Mononuclear cell (primary cell): ENCODE measurements around the gene MFN2. TPM values are rescaled to one million over a fixed set of nuclear protein-coding genes. Genes with fewer than 3 reads are reported as not detected.
"Not testable (repeated sequence)": the region's sequence is repeated elsewhere in the genome, so short reads cannot be mapped to it uniquely, and the experiment has no call there.

Experiments used
- H3K27me3 ChIP-seq: 2 replicates; pipeline ENCODE4 v1.6.0; 2011; ENCODE audit warnings: low read length, control low read depth; ENCODE audit not compliant: insufficient read depth
- H3K4me1 ChIP-seq: 2 replicates; pipeline ENCODE4 v1.5.1; 2011; ENCODE audit warnings: mild to moderate bottlenecking, low read length, control low read depth; ENCODE audit not compliant: insufficient read depth
- H3K4me3 ChIP-seq: 2 replicates; pipeline ENCODE4 v1.5.1; 2011; ENCODE audit warnings: mild to moderate bottlenecking, low read length, moderate library complexity
- H3K9me3 ChIP-seq: 2 replicates; pipeline ENCODE4 v1.5.1; 2011; ENCODE audit warnings: low read depth, mild to moderate bottlenecking, control low read depth, low read length
- total RNA-seq: library from RNA; depleted of rRNA; stranded (reverse); fragments of >200 nt; gene quantifications from one replicate; pipeline ENCODE4 v1.2.3, GENCODE V29; 2012

Gene MFN2
- total RNA-seq, 1 donor: 35.2 TPM

DNA sequence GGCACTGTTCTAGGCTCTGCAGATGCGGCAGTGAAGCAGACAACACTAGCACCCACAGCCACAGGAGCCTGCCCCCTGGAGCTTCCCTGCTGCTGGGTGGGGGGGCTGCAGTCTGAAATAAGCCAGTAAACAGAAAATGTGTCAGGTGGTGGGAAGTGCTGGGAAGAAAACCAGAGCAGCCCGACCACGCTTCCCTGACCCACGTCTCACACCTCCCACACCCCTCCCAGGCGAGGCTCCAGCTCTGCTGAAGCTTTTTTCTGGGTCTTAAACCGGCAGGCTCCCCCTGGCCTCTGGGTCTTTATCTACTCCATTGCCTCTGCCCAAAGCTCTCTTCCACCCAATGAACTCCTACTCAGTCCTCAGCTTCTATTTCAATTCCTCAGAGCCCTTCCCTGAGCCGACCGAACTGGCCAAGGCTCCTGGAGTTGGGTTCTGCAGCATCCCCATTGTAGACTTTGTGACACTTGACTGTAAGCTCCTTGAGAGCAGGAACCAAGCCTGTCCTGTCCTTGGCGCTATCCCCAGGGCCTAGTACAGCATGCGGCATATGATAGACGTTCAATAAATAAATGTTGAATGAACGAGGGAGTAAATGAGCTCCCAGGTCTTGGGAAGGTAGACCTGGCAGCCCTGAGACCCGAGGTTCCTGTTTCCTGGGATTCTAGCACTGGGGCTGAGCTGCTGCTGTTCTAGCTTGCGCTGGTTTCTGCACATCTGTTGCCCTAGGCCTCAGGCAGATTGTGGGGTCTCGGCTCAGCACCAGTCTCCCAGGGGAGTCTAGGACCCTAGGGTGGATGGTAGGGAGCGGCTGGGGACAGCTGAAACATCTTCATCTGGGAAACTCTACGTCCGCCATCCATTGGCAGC, 57.5 kb downstream of the MFN2 start:
- Histone ChIP-seq H3K27me3 (no peaks in the 10 kb centered on the region), H3K4me3 (no peak overlapping the region), H3K9me3 (no peaks in the 10 kb centered on the region), H3K4me1 (no peaks in the 10 kb centered on the region)

DNA sequence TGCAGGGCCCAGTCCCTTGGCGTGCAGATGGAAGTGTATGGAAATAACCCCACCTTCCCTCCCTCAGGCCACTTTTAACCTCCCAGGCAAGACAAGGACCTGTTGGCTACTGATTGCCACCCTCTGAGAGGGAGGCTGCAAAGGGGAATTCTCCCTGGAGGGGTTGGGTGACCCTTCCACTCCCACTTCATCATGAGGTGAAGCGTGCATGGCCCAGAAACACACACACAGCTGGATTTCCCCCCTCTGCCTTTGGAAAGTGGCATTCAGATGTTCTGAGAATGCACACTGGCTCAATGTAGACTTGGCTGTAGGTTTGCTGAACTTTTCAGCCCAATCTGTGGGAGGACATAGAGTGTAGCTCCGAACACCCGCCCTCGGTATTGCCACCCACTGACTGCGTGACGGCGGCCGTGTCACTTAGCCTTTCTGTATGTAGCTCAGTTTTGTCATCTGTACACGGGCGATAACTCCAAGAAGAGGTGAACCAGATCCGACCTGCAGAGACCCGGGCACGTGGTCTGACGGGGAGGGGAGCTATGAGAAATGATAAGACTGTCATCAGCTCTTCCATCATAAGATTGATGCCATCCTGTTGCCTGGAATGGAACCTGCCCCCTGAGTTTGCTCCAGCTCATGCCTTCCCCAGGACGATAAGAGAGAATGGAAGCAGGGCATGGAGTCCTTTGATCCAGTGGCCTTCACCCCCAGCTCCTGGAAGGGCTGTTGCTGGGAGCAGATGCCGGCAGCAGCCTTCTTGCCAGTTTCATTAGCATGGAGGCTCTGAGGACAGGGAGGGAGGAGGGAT, 58.3 kb downstream of the MFN2 start:
- Histone ChIP-seq H3K9me3 (no peaks in the 10 kb centered on the region), H3K4me3 (no peak overlapping the region), H3K4me1 (no peaks in the 10 kb centered on the region), H3K27me3 (no peaks in the 10 kb centered on the region)

DNA sequence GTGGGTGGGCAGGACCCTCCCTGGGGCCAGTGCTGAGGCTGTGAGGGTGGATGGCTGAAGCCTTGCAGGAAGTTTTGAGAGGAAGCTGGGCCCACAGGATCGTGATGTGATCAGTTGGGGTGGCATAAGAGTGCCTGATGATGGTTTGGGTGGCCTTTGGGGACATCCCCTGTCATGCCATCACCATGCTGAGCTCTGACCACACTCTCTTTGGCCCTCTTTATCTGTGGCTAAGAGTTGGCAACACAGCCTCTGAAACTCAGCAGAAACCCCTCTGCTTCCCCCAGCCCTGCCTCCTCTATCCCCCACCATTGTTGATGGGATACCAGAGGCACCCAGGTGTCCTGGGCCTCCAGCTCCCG, 58.9 kb downstream of the MFN2 start:
- Histone ChIP-seq H3K4me1 (no peaks in the 10 kb centered on the region), H3K4me3 (no peak overlapping the region), H3K9me3 (no peaks in the 10 kb centered on the region), H3K27me3 (no peaks in the 10 kb centered on the region)

DNA sequence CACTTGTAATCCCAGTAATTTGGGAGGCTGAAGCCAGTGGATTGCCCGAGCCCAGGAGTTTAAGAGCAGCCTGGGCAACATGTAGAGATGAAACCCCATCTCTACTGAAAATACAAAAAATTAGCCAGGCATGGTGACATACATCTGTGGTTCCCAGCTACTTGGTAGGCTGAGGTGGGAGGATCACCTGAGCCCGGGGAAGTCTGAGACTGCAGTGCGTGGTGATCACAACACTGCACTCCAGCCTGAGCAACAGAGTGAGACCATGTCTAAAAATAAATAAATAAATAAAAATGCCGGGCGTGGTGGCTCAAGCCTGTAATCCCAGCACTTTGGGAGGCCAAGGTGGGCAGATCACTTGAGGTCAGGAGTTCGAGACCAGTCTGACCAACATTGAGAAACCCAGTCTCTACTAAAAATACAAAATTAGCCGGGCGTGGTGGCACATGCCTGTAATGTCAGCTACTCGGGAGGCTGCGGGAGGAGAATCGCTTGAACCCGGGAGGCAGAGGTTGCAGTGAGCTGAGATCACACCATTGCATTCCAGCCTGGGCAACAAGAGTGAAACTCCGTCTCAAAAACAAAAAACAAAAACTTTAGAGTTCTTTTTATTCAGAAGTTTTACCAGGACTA, 59.7 kb downstream of the MFN2 start:
- not testable (repeated sequence) for H3K4me3 ChIP-seq, H3K27me3 ChIP-seq, H3K9me3 ChIP-seq, H3K4me1 ChIP-seq

DNA sequence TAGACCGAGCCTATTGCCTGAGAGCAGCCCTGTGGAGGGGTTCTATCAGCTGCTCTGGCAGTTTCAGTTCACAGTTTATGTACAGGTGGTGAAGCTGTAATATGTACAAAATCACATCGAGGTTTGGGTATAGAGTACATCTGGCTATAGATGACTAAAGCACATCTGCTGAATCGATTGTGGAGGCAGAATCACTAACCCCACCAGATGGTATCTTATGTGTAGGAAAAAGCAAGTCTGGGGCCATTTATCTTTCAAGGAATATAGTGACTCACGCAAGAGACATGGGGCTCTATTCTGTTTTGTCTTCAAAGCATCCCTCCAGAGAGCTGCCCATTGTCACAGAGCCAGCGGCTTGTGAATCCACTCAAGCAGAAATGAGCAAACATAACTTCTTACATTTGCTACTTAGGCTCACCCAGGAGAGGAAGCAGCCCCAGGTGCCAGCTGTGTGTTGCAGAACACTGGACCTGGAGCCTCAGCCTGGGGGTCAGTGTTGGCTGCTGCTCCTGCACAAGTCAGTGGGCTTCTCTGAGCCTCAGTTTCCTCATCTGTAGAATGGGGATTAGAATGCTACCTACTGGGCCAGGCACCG, 60.3 kb downstream of the MFN2 start:
- Histone ChIP-seq H3K27me3 (no peaks in the 10 kb centered on the region), H3K4me1 (no peaks in the 10 kb centered on the region), H3K9me3 (no peaks in the 10 kb centered on the region), H3K4me3 (no peak overlapping the region)

DNA sequence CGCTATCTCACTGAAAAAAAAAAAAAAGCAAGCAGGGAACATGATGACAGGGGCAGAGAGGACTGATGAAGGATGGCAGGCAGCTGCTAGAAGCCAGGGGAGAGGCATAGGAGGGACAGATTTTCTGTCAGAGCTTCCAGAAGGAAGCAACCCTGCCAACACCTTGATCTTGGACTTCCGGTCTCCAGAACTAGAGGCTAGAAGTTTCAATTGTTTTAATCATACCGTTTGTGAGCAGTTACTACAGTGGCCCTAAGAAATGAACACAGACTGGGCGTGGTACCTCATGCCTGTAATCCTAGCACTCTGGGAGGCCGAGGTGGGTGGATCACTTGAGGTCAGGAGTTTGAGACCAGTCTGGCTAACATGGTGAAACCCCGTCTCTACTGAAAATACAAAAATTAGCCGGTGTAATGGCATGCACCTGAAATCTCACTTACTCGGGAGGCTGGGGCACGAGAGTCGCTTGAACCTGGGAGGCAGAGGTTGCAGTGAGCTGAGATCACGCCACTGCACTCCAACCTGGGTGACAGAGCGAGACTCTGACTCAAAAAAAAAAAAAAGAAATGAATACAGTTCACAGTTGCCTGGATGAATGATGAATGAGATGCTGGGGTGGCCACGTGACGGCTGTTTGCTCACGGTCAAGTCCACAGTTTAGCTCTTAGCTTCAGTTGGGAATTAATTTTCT, 64.1 kb downstream of the MFN2 start:
- peaks cover 20% of the 10 kb centered on the region for H3K4me1 ChIP-seq
- H3K4me3 ChIP-seq, H3K9me3 ChIP-seq, H3K27me3 ChIP-seq: not testable (repeated sequence)

DNA sequence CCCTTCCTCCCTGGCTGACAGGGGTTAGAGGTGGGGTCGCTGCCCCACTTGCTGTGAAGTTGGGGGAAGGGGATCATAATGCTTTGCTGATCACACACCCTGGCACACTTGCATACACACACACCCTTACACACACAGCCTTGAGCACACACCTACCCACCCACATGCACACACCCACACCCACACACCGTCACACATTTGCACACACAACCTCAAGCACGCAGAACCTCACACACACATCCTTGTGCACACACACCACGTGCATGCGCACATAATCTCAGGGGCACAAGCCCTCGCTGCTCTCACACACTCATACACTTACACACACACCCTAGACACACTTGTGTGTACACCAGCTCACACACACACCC, 66.5 kb downstream of the MFN2 start:
- no peak overlapping the region for H3K4me3 ChIP-seq

DNA sequence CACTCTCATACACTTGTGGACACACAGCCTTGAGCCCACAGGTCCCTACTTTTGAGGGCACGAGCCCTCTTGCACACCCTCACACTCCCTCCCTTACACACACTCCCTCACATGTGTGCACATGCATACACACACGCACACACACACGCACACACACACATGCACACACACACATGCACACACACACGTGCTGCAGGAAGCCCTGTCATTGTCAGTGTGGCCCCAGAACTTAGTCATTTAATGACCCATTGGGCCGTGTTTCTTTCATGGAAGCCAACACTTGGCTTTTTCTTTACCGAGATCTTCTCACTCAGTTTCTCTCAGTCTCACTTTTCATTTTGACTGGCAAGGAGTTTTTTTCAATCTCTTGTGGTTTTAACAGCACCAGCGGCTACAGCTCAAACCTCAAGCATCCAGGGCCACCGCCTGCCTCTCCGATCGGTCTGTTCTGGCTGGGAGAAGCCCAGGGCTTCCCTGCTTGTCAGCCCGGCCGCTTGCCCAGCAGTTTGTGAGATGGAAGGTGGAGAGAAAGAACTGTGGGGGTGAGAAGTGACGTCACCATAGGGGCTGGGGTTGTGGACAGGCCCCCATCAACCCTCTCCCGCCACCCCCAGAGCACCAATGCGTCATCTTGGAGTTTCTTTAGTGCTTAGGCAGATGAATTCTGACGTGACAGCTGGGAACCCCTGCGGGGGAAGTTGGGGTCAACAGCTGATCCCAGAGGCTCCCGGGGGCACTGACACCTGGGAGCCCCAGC, 67.1 kb downstream of the MFN2 start:
- no peaks in the 10 kb centered on the region for H3K27me3 ChIP-seq
- H3K4me1 ChIP-seq: peaks cover 29% of the 10 kb centered on the region
- no peak overlapping the region for H3K4me3 ChIP-seq
- H3K9me3 ChIP-seq: no peaks in the 10 kb centered on the region

More for the DNA sequence above, 66.5 kb downstream of the MFN2 start:
- Histone ChIP-seq H3K4me1 (peaks cover 23% of the 10 kb centered on the region), H3K27me3 (no peaks in the 10 kb centered on the region), H3K9me3 (no peaks in the 10 kb centered on the region)

DNA sequence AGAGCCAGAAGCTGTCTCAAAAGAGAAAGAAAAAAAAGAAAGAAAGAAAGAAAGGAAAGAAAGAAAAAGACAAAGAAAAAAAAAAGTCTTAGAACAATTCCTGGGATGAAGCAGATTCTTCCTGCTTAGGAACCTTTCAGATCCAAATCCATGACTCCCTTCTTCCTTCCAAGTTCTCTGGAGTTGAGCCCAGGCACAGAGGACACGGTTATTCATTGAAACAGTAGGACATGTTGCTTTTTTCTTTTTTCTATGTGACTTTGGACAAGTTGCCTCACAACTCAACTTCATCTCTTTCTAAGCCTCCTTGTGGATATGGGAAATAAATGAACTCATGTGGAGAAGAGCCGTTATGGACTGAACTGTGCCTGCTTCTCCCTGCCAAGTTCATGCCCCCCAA, 68.1 kb downstream of the MFN2 start:
- Histone ChIP-seq H3K4me1 (peaks cover 30% of the 10 kb centered on the region), H3K4me3 (no peak overlapping the region), H3K27me3 (no peaks in the 10 kb centered on the region), H3K9me3 (no peaks in the 10 kb centered on the region)

DNA sequence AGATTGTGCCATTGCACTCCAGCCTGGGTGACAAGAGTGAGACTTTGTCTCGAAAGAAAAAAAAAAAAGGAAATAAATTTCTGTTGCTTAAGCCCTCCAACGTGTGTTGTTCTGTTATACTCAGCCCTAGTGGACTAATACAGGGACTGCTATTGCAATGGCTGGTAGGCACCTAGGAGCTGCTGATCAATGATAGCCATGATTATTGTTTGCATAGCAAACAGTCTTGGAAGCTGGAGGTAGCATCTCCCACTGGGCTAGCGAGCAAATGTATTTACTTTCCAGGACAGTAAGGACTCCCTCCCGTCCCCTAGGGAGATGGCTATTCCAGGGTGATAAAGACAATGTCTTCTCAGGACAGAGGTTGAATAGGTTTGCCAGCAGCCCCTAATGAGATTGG, 69.4 kb downstream of the MFN2 start:
- no peaks in the 10 kb centered on the region for H3K27me3 ChIP-seq
- no peaks in the 10 kb centered on the region for H3K9me3 ChIP-seq
- H3K4me3 ChIP-seq: no peak overlapping the region
- peaks cover 30% of the 10 kb centered on the region for H3K4me1 ChIP-seq

DNA sequence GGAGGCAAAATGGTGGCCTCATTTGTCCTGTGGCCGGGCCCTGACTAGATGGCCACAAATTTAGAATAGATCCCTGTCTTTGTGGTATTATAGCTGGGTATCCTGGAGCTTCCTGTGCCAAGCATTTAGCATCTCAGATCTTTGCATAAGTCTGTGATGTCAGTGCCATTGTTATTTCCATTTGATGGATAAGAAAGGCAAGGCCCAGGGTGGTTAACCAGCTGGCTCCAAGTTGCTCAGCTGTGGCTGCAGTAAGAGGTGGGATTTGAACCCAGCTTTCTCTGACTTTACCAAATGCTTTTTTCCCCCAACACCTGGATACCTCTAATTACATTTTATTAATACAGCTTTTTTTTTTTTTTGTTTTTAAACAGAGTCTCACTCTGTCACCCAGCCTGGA, 71.1 kb downstream of the MFN2 start:
- Histone ChIP-seq H3K9me3 (no peaks in the 10 kb centered on the region), H3K27me3 (no peaks in the 10 kb centered on the region), H3K4me1 (peaks cover 28% of the 10 kb centered on the region), H3K4me3 (no peak overlapping the region)

DNA sequence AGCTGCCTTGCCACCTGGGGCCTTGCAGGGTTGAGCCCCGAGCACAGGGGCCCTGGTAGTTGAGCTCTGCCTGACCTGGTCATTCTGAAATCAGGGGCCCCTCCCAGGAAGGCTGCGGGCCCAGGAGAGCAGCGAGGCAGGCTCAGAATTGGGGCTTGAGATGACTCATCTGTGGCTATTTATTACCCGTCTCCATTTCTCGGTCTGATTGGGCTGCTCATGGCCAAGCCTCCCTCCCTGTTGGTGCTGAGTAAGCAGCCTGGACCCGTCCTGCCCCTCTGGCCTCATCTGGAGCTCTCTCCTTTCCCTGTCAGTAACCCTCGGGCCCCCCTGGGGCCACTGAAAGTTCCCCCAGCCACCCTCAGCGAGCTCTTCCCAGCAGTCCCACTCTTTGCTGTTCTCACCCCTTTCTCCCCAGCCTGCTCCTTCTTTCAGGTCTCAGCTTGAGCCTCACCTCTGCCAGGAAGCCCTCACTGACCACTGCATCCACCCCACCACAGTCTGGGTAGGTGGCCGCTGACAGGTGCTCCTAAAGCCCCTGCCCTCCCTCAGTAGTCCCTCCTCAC, 71.8 kb downstream of the MFN2 start:
- Histone ChIP-seq H3K4me3 (no peak overlapping the region), H3K9me3 (no peaks in the 10 kb centered on the region), H3K27me3 (no peaks in the 10 kb centered on the region), H3K4me1 (peaks cover 21% of the 10 kb centered on the region)

DNA sequence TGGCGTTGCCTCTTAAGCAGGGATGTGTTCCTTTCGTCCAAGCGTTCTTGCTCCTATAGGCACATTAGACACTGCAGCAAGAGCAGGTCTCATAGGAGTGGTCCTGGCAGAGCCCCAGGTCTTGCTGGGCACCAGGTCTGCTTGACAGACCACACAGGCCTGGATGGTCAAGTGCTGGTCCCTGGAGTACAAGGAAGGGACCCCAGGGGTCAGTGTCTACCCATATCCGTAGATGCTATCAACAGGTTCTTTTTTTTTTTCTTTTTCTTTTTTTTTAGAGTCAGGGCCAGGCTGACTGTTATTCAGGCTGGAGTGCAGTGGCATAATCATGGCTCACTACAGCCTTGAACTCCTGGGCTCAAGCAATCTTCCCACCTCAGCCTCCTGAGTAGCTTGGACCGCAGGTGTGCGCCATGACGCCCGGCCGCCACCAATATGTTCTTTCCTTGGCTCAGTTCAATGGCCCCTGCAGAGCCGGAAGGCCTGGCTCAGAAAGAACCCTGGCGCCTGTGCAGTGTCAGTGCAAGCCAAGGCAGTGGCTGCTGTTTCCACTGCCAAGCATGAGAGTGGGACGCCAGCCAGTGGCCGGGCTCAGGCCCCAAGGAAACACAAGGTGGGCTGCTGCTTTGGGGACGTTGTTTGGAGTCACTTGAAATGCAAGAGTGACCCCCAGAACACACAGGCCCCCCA, 72.9 kb downstream of the MFN2 start:
- Histone ChIP-seq H3K9me3 (no peaks in the 10 kb centered on the region), H3K27me3 (no peaks in the 10 kb centered on the region), H3K4me1 (peaks cover 10% of the 10 kb centered on the region), H3K4me3 (no peak overlapping the region)
